Measurements from ENCODE around the gene KRTAP13-1.

- TF ChIP-seq, protein P1, sequence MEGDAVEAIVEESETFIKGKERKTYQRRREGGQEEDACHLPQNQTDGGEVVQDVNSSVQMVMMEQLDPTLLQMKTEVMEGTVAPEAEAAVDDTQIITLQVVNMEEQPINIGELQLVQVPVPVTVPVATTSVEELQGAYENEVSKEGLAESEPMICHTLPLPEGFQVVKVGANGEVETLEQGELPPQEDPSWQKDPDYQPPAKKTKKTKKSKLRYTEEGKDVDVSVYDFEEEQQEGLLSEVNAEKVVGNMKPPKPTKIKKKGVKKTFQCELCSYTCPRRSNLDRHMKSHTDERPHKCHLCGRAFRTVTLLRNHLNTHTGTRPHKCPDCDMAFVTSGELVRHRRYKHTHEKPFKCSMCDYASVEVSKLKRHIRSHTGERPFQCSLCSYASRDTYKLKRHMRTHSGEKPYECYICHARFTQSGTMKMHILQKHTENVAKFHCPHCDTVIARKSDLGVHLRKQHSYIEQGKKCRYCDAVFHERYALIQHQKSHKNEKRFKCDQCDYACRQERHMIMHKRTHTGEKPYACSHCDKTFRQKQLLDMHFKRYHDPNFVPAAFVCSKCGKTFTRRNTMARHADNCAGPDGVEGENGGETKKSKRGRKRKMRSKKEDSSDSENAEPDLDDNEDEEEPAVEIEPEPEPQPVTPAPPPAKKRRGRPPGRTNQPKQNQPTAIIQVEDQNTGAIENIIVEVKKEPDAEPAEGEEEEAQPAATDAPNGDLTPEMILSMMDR (IDR thresholded peaks at IDR 0.05): no peak
- TF ChIP-seq POLR2A (IDR thresholded peaks at IDR 0.05) (no peak), POLR2AphosphoS5 (IDR thresholded peaks at IDR 0.05) (no peak)
These were observed 13.6 kb upstream of the KRTAP13-1 start for GRCh38 chr21:30382201-30382600.

Measured in suprapubic skin (tissue), 4 donors.